Stimulated activated CD8-positive, alpha-beta memory T cell treated with anti-CD3 and anti-CD28 coated beads, Interleukin-2, amount 100 ng/mL, for 48 hours (primary cell): ENCODE results near the gene ULK4.
"Not testable (repeated sequence)": the region's sequence is repeated elsewhere in the genome, so short reads cannot be mapped to it uniquely, and the experiment has no call there.

Experiments used
- DNase-seq, 2 donors: peaks; one replicate each; pipeline ENCODE4 v3.0.0-alpha.2; 2020; ENCODE audit warnings: low read depth in 2 of 2

ULK4 gene

DNA sequence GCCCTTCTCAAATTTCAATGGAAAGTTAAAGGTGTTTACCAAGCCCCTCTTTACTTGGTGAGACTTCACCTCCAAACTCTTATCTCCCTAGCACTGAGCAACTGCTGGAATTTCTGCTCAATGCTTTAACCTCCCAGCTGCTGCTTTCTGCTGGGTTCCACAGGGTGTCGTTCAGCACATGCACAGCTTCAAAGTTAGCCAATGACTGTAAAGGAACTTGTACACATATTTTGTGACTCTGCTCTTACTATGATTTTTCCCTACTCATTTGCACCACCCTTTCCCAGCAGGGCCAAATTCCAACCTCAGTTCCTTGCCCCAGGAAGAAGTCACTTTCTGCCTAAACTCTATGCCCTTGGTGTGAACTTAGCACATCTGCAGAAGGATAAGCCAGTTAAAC lies 89.7 kb downstream of the ULK4 start:
- no peak for DNase-seq

DNA sequence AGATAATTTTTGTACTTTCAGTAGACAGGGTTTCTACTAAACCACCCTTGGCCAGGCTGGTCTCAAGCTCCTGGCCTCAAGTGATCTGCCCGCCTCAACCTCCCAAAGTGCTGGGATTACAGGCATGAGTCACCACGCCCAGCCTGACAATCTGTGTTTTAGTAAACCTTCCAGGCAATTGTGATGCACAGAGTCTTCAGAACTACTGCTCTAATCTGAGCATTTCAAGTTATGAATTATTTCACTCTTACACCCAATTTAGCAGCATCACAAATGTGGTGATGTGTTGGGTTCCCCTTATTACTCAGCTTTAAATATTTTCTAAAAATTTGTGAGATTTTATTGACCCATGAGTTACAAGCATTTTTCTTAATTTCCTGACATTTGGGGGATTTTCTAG lies 94.4 kb downstream of the ULK4 start:
- no peak for DNase-seq

DNA sequence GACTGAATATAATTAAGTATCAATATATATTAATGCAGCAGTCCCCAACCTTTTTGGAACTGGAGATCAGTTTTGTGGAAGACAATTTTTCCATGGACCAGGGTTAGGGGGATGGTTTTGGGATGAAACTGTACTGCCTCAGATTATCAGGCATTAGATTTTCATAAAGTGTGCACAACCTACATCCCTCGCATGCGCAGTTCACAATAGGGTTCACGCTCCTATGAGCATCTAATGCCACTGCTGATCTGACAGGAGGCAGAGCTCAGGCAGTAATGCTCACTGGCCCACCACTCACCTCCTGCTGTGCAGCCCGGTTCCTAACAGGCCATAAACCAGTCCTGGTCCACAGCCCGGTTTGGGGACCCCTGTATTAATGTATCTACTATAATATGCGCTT lies 95.6 kb downstream of the ULK4 start:
- no peak for DNase-seq

DNA sequence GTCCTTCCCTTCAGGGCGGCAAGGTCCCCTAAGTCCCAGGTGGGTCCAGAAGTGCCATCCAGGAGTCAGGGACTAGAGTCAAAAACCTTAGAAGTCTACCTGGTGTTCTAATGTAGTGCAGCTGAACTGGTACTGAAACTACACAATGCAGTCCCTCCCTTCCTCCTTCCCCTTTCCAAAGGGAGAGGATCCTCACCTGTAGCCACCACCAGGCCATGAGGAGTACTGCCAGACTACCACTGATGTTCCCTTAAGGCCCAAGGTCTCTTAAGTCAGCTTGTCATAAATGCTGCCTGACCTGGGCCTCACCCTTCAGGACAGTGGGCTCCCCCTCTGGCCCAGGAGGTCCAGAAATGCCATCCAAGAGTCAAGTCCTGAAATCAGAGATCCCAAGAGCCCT lies 98.9 kb downstream of the ULK4 start:
- no peak for DNase-seq

DNA sequence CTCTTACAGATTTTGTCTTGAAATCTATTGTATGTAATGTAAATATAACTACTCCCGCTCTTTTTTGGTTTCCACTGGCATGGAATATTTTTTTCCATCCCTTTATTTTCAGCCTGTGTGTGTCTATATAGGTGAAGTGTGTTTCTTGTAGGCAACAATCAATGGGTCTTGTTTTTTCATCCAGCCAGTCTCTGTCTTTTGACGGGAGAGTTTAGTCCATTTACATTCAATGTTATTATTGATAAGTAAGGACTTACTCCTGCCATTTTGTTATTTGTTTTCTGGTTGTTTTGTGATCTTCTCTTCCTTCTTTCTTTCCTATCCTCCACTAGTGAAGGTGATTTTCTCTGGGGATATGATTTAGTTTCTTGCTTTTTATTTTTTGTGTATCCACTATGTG lies 101.4 kb downstream of the ULK4 start:
- DNase-seq = not testable (repeated sequence)

DNA sequence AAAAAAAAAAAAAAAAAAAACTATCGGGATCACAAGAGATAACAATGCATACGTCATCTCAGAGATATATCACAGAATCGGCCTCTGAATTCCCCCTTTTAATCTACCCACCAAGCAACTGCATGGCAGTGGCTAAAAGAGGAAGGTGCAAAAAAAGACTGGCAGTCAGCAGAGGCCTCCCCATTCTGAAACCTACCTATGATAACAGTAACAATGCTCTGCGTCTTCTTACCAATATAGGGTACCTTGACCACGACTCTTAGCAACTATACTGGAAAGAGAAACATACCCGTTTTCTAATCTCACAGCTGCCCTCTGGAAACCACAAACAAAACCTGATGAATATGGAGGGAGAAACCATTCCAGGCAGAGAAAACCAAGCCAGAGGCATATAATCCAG lies 106.9 kb downstream of the ULK4 start:
- no peak for DNase-seq

DNA sequence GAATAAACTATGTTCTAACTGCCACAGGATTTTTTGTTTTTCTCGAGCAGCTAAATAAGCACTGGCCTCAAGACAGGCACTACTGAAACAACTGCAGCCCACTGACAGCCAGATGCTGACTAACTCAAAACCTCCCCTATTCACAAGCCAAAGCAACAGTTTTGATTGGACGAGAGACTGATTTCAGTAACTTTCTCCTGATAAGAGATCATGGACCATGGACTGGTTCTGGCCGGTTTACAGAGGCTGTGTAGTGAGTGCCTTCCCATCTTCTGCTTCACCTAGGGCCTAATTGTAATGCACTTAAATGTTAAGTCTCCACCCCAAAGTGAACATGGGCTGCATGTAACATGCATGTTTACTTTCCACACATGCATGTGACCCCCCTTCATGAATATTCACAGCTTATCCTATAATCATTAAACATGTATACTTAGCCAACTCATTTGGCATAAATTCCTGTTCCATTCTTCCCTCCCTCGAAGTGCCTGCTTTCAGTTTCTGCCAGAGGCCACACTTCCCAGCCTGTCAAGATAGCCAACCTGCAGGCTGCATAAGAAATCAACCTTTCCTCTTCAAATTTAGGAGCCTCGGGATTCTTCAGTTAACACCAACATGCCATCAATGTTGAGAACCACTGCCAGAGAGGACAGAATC lies 108.2 kb downstream of the ULK4 start:
- DNase-seq = no peak

DNA sequence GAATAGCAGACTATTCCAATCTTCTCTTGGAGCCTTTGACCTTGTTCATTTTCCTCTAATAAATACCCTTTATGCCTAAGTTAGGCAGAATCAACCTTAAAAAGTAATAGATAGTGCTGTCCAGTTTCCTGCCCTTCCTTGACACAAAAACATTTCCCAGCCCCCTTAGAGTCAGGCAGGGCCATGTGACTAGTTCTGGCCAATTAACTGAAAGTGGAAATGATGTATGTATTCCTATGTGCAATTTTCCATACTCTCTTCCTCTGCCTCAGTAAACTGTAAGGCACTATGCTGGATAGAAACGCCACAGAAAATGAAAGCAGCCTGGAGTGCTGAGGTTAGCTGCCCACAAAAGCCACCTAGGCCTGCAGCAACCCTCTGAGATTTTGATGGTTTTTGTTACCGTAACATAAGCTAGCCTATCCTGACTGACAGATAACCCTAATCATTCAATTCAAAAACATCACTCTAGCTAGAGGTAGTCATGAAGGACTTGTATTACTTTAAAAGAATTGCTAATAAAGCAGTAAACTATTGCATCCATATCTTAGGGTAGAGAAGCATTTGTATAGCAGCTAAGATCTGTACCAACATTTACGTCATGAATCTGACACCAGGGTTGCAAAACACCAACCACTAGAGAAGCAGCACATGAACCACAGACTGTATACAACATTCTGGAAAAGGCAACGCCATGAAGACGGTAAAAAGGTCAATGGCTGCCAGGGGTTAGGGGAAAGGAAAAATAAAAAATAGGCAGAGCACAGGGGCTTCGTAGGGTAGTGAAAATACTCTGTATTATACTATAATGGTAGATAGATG lies 112.9 kb downstream of the ULK4 start:
- DNase-seq = no peak

DNA sequence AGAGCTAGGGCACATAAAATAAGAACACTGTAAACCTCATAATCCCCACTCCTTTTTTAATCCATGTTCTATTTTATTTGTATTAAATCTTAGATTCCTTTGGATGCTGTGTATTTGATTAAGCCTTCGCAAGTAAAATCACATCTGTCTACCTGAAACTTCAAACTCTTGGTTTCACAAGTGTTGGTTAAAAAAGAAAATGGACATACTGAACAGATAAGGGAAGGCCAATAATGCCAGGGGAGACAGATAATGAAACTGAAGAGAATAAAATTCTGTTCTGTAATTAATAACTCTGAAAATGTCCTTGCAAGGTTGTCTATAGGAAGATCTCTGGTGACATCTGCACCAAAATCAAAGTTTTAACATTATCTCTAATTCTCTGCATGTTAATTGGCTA lies 114.2 kb downstream of the ULK4 start:
- DNase-seq = no peak

DNA sequence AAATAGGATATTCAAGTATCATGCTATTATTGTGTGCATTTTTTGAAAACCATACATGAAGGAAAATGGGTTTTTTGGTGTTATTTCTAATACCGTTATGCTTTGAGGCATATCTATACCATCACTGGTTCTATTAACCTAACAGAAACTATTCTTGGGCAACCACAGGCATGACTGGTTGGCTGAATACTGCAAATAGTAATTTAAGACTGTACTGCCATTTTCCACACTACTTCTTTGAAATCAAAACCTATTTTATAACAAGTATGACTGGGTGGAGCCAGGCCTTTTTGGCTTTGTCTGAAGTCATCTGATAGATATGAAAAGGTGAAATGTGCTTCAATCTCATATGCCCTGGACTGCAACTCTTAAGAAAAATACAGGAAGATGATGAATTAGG lies 115.1 kb downstream of the ULK4 start:
- no peak for DNase-seq

DNA sequence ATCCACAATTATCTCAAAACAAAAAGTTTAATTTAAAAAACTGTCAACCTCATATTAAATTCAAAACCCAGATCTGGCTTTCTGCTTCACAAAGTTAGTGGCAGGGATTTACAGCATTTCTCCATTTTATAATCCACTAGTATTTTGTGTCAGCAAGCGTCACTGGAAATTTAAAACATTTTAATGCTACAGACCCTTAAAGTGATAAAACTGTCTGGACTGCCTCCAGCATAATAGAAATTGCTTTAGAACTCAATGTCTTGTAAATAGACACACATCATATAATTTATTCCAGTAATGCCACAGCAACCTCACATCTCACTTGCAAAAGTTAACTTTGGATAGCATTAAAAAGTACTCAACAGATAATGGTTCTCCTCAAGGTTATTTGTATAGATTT lies 116.1 kb downstream of the ULK4 start:
- DNase-seq = no peak

DNA sequence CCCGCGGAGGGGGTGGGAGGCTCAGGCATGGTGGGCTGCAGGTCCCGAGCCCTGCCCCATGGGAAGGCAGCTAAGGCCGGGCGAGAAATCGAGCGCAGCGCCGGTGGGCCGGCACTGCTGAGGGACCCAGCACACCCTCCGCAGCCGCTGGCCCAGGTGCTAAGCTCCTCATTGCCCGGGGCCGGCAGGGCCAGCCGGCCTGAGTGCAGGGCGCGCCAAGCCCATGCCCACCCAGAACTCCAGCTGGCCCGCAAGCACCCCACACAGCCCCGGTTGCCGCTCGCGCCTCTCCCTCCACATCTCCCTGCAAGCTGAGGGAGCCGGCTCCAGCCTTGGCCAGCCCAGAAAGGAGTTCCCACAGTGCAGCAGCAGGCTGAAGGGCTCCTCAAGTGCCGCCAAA lies 117.6 kb downstream of the ULK4 start:
- not testable (repeated sequence) for DNase-seq

DNA sequence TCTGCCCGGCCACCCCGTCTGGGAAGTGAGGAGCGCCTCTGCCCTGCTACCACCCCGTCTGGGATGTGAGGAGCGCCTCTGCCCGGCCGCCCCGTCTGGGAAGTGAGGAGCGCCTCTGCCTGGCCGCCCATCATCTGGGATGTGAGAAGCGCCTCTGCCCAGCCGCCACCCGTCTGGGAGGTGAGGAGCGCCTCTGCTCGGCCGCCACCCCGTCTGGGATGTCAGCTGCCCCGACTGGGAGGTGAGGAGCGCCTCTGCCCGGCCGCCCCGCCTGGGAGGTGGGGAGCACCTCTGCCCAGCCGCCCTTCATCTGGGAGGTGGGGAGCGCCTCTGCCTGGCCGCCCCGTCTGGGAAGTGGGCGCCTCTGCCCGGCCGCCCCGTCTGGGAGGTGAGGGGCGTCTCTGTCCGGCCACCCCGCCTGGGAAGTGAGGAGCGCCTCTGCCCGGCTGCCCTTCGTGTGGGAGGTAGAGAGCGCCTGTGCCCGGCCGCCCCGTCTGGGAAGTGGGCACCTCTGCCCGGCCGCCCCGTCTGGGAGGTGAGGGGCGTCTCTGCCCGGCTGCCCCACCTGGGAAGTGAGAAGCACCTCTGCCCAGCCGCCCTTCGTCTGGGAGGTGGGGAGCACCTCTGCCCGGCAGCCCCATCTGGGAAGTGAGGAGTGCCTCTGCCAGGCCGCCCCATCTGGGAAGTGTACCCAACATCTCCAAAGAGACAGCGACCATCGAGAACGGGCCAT lies 120.8 kb downstream of the ULK4 start:
- not testable (repeated sequence) for DNase-seq

DNA sequence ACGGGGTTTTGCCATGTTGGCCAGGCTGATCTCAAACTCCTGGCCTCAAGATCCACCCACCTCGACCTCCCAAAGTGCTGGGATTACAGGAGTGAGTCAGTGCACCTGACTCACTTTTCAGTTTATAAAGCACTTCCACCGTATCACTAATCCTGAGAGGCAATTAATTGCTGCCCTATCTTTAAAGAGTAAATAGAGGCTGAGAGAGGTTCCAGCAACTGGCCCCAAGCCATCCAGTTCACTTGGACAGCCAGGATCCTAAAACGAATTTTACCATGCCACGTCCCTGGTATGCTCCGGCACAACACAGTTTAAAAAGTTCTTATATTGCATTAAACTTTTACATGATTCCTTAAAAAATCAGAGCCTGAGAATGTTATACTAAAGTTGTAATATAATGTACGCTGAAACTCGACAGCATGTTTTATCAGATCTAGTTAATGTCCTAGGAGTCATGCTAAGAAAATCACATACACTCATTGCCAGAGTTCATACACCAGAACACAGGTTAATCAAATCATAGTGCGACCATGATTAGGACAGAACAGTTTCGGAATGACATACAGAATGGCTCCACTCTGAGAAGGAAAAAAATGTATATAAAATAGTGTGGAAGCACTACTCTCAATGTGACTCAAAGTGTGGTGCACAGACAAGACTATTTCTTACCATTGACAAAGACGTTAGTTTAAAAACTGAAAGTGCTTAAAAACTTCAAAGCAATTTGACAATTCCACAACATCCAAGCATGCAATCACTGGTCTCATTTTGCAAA lies 125.4 kb downstream of the ULK4 start:
- DNase-seq = no peak

DNA sequence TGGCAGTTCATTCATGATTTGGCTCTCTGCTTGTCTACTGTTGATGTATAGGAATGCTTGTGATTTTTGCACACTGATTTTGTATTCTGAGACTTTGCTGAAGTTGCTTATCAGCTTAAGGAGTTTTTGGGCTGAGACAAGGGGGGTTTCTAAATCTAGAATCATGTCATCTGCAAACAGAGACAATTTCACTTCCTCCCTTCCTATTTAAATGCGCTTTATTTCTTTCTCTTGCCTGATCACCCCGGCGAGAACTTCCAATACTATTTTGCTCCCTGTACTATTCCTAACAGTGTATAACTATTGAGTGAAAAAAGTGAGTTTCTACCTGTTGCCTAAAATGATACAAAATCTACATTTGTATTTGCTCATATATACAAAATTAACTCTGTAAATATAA lies 128.3 kb downstream of the ULK4 start:
- no peak for DNase-seq

DNA sequence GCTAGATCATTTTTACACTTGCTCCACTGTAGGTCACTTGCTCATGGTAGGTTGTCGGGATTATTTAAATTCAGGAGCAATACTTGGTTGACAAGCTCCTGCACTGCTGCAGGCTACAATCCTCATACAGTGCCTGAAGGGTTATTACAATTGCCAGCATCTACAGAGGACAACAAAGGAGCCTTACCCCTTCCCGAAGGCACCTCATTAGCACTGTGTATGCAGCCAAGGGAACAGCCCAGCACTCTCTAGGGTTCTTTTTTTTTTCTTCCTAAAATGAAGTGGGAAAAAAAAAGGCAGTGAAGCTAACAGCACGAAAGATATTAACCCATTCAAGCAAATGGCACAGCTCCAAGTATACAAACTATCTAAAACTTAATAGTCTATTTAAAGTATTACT lies 142.7 kb downstream of the ULK4 start:
- DNase-seq = no peak

DNA sequence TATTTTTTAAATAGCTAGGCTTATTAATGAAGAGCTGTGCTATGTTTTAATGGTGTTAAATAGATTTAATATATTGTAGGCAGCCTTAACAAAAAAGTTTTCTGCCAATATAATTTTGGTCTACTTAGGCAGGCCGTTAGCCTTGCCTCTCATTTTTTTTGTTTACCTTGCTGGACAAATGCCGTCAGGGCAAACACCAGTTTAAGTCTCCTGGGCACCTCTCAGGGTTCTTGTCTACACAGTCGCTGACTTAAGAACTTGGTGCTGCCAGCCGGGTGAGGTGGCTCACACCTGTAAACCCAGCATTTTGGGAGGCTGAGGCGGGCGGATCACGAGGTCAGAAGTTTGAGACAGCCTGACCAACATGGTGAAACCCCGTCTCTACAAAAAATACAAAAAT lies 153.3 kb downstream of the ULK4 start:
- DNase-seq = no peak

DNA sequence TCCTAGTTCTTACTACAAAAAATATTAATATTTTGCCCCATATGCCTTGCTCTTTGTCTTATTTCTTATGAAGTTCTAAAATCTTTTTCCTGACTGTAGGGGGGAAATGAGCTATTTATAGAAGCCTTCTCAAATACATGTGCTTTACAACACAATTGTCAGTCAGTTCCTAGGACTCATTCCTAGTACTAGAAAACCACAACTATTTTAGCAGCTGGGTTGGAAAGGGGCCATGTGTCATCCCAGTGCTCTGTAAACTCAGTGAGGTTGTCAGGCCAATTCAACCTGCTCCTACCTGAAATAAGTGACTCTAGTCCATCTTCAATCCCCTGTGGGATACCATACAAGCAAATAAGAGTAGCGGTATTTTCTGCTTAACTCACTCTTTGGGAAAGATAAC lies 153.8 kb downstream of the ULK4 start:
- no peak for DNase-seq

DNA sequence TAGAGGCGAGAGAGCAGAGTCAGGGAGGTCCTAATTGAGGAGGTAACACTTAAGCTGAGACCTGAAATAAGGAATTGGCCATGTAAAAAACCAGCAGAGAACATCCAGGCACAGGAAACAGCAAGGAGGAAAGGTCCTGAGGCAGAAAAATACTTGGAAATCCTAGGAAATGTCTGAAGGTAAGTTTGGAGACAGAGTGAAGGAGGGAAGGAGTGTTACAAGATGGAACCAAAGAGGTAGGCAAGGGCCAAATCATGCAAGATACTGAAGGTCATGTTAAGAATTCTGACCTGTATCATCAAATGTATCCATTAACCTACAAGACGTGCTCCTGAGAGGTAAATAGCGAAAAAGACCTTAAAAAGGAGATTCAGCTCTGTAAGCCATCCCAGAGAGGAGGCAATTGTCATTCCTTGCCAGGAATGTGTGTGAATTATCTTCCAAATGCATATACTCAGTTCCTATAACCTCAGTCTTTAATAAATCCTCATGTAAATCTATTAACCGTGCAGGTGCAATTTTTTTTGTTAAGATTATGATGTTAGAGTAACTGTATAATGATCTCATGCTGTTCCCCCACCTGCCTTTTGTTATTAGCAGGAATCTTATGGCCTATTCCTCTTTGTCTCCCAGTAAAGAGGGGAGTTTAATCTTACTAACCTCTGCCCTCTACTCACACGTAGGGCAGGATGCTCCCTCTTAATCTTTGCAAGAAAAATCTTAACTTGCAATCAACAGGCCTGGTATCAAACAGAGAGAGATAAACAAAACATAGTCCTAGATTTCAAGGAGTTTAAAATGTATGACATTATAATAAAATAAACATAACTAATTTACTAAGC lies 166.9 kb downstream of the ULK4 start:
- DNase-seq = no peak

DNA sequence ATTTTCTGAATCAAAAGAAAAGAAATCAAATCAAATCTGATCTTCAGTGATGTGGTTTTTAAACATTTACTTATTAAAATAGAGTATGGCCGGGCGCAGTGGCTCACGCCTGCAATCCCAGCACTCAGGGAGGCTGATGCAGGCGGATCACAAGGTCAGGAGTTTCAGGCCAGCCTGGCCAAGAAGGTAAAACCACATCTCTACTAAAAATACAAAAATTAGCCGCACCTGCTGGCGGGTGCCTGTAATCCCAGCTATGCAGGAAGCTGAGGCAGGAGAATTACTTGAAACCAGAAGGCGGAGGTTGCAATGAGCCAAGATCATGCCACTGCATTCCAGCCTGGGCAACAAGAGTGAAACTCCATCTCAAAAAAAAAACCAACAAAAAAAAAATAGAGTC lies 169.1 kb downstream of the ULK4 start:
- no peak for DNase-seq

DNA sequence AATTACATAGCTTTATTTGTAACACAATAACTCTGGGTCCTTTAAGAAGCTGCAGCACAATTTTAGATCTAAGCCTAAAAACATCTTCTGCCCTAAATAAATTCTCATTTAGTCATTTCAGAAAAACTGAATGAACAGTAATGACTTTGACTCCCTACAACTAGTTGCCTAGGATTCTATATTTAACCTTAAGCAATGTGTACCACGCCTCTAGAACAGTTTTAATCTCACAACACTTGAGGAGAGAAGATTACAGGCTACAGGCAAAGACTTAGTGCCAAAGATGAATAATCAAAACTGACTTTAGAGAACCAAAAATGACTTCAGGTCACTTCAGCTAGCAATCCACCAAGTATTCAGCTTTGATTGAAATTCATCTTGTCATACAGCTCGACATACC lies 192.8 kb downstream of the ULK4 start:
- DNase-seq = no peak
